Ramos (cell line): ENCODE measurements around the gene DECR2.

Source experiments
- in situ Hi-C: fragments of 300-500 bp; cut with MboI; formaldehyde crosslinking; loops from one replicate; pipeline ENCODE4 v1.14.3; 2022; ENCODE audit warnings: low sequenced_read_pairs; ENCODE audit not compliant: unreplicated experiment

DECR2 gene

GRCh38 chr16:426115-426905 lies 24.6 kb downstream of the DECR2 start:
- in situ Hi-C loops, result no loop called here

- in situ Hi-C loops, result no loop called here
Observed at GRCh38 chr16:426906-427249, 25.2 kb downstream of the DECR2 start.

GRCh38 chr16:427250-427649 lies 25.6 kb downstream of the DECR2 start:
- in situ Hi-C loops, result no loop called here

GRCh38 chr16:430904-431303 lies 29.2 kb downstream of the DECR2 start:
- in situ Hi-C loops, result no loop called here

- in situ Hi-C loops, result no loop called here
Observed at GRCh38 chr16:440627-441026, 38.9 kb downstream of the DECR2 start.

- in situ Hi-C loops, result no loop called here
Observed at GRCh38 chr16:441447-441846, 39.8 kb downstream of the DECR2 start.

DNA sequence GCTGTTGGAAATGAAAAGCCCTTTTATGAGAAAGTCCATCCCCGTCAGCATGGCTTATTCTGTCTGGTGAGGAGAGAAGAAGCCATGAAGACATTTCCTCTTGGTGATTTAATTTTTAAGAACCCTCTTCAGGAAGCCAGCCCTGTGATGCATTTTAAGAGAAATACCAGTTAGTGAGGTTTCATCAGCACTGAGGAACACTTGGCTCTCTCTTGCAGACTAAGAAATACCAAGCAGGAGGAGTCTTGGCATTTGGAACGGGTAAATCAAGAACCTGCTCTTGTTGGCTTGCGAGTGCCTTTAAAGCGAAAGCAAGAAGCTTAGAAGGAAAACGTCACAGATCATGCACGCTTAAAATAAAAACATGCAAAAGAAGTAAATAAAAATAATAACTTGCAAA lies 41.3 kb downstream of the DECR2 start:
- in situ Hi-C loops, result no loop called here

- in situ Hi-C loops, result no loop called here
Observed at GRCh38 chr16:444027-444426, 42.3 kb downstream of the DECR2 start.

DNA sequence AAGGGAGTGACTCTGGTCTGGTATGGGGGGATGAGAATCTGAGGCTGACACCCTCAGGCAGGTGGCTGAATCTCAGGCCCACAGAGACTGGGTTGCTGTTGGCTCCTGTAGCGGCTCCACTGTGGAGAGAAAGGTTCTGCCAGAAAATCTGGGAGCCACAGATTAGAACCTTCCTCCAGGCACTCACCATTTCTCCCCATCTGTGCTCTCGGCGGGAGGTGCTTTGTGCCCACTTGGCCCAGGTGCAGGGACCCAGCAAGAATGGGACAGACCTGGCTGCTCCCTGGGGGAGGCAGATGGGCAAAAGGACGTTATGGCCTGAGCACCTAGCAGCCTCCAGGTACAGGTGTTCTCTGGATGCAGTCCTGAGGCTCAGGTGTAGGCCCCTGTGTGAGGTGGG lies 43.9 kb downstream of the DECR2 start:
- in situ Hi-C loops, result no loop called here

- in situ Hi-C loops, result no loop called here
Observed at GRCh38 chr16:450385-450784, 48.7 kb downstream of the DECR2 start.

DNA sequence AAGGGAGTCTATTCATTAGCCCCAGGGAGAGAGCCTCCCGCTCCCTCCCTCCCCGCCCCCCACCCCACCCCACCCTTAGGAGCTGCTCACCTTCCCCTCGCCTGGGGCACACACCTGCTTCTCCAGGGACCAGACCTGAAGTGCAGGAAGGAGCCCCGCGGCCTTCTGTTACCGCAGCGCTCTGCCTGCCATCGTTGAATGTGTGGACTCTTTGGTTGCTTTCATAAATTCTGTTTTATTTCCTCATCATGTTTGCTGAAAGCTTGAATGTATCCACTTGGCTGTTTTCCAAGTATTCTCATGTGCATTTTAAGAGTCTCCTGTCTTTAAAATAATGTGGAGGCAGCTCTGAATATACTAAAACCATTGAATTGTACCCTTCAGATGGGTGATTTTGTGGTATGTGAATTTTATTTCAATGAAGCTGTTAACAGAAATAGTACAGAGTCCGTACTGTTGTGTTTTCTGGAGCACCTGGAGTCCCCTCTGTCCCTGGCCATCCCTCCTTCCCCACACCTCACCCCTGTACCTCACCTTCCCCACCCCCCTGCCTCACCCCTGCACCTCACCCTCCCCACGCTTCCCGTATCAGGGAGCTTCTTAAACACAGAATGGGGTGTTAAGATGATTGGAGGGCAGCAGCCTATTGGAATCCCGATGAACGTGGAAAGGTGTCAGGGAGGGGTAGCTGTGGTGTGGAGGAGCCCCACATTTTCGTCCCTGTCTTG lies 49.3 kb downstream of the DECR2 start:
- in situ Hi-C loops, result no loop called here

GRCh38 chr16:454397-454940 lies 52.8 kb downstream of the DECR2 start:
- in situ Hi-C loops, result no loop called here

DNA sequence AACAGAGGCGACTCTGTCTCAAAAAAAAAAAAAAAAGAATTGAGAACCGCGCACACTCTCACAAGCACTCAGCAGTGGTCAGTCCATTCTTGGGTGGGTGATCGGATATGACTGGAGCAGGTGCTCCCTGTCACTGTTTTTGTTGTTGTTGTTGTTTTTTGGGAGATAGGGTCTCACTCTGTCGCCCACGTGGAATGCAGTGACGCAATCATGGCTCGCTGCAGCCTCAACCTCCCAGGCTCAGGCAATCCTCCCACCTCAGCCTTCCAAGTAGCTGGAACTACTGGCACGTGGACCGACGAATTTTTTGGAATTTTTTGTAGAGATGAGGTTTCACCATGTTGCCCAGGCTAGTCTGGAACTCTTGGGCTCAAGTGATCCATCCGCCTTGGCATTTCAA lies 53.8 kb downstream of the DECR2 start:
- in situ Hi-C loops, result no loop called here

DNA sequence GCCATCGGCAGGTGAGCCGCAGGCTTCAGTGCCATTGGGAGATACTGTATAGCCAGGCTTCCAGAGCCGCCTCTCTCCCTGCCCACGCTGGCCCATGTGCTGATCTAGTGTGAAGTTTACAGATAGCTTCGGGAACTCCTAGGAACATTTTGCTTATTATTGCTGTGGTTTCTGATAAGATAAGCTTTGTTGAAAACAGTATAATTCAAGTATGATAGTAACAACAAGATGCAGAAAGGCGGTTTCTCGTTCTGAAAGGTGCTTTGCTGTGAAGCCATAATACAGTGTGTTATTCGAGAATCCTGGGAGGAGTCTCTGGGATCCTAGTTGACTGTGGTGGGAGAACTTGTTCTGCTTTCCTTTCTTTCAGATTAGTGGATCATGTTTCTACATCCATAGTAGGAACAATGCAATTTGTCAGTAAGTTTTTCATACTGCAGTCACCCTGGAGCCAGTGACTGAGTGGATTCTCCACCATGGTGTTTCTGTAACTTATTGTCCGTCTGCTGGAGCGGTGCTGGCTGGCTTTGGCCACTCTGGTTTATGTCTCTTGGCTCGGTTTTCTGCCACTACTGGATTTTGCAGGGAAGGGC lies 55.3 kb downstream of the DECR2 start:
- in situ Hi-C loops, result no loop called here

DNA sequence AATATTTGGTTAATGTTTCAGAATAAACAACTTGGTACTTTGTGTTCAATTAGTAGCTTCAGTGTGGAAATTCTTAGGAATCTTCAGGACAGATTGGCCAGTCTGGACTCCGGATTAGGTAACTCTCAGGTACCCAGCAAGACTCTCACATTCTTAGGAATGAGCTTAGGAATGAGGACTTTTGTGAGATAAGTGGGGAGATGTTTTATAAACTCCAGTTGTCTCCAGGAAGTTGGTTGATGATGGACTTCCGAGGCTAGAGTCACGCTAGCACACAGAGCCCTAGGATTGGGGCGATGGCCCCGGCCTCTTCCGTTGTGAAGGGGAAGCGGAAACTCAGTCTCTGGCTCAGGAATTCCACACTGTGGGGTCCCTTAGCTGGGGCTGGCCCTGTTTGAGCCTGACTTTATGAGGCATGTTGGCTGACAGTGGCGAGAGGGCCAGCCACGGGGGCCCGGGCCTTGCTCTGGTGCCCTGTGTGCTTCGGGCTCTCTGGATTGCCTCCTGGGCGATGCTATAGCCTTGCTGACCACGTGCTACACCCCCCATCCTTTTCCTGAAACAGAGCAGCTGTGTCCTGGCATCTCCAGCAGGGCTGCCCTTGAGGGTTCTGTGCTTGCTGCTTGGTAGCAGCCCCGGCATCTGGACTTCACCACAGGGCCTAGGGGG lies 56.2 kb downstream of the DECR2 start:
- in situ Hi-C loops, result no loop called here

DNA sequence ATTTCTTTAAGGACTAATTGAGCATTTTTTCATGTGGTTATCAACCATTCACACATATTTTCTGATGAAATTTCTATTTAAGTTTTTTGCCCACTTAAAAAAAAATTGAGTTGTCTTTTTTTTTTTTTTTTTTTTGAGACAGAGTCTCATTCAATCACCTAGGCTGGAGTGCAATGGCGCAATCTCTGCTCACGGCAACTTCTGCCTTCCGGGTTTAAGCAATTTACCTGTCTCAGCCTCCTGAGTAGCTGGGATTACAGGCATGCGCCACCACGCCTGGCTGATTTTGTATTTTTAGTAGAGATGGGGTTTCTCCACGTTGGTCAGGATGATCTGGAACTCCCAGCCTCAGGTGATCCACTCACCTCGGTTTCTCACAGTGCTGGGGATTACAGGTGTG lies 58.1 kb downstream of the DECR2 start:
- in situ Hi-C loops, result no loop called here

GRCh38 chr16:460787-461186 lies 59.1 kb downstream of the DECR2 start:
- in situ Hi-C loops, result no loop called here
